HG03521 (cell line): Measurements from ENCODE around the gene ALOX5AP.
A peak's percentile ranks its signal among the peaks of the same experiment; 100 is the strongest.

ENCODE experiments used
- ATAC-seq: cut with Tn5 transposase; IDR thresholded peaks from one replicate; pipeline ENCODE4 v1.9.1; 2021; ENCODE audit warnings: mild to moderate bottlenecking, moderate library complexity; ENCODE audit not compliant: unreplicated experiment

The ALOX5AP gene

GRCh38 chr13:30735025-30735871, at the start of gene ALOX5AP:
Gene ALOX5AP, plus strand, starts transcription at chr13:30735543. Its CDS starts 63 bp downstream, at chr13:30735606.
- peak; percentile 76 for ATAC-seq

- no peak for ATAC-seq
These were observed 49.4 kb upstream of the ALOX5AP start for GRCh38 chr13:30685987-30686386.

GRCh38 chr13:30687601-30688000, 47.7 kb upstream of the ALOX5AP start:
- no peak for ATAC-seq

GRCh38 chr13:30689752-30690151, 45.6 kb upstream of the ALOX5AP start:
- ATAC-seq = no peak

GRCh38 chr13:30690282-30691188, 44.8 kb upstream of the ALOX5AP start:
- no peak for ATAC-seq

- ATAC-seq = no peak
These were observed 43.2 kb upstream of the ALOX5AP start for GRCh38 chr13:30692113-30692512.

- no peak for ATAC-seq
These were observed 38.8 kb upstream of the ALOX5AP start for GRCh38 chr13:30696278-30697176.

GRCh38 chr13:30697177-30697953, 38.0 kb upstream of the ALOX5AP start:
- no peak for ATAC-seq

- no peak for ATAC-seq
These were observed 37.3 kb upstream of the ALOX5AP start for GRCh38 chr13:30697996-30698401.

GRCh38 chr13:30698488-30699005, 36.8 kb upstream of the ALOX5AP start:
- no peak for ATAC-seq

GRCh38 chr13:30700364-30700763, 35.0 kb upstream of the ALOX5AP start:
- no peak for ATAC-seq

GRCh38 chr13:30702006-30702405, 33.3 kb upstream of the ALOX5AP start:
- no peak for ATAC-seq

- ATAC-seq = no peak
These were observed 30.7 kb upstream of the ALOX5AP start for GRCh38 chr13:30704596-30704995.

- no peak for ATAC-seq
These were observed 29.7 kb upstream of the ALOX5AP start for GRCh38 chr13:30705680-30706079.

- no peak for ATAC-seq
These were observed 26.8 kb upstream of the ALOX5AP start for GRCh38 chr13:30708541-30708940.

- ATAC-seq = no peak
These were observed 24.9 kb upstream of the ALOX5AP start for GRCh38 chr13:30710442-30710841.

- no peak for ATAC-seq
These were observed 24.0 kb upstream of the ALOX5AP start for GRCh38 chr13:30711375-30711774.

GRCh38 chr13:30711837-30712236, 23.5 kb upstream of the ALOX5AP start:
- no peak for ATAC-seq
